CD4-positive, alpha-beta T cell (primary cell): ENCODE measurements around the gene CYP21A2. TPM values are rescaled to one million over a fixed set of nuclear protein-coding genes. Genes with fewer than 3 reads are reported as not detected.
A peak's percentile ranks its signal among the peaks of the same experiment; 100 is the strongest.
"Not testable (repeated sequence)": the region's sequence is repeated elsewhere in the genome, so short reads cannot be mapped to it uniquely, and the experiment has no call there.

Experiments
- ATAC-seq: fragments of 200-7000 bp; cut with Tn5 transposase; one replicate; pipeline ENCODE4 v1.10.0; 2022; ENCODE audit warnings: mild to moderate bottlenecking; ENCODE audit not compliant: poor library complexity
- CTCF ChIA-PET: fragments of 350-600 bp; sonication (Branson Sonifier 250); formaldehyde crosslinking; loops from one replicate; lab custom pipeline; 2021; ENCODE audit warnings: antibody characterized with exemption, inconsistent platforms; lab: Charles Lee
- POLR2A ChIA-PET: fragments of 350-600 bp; sonication (Branson Sonifier 250); formaldehyde crosslinking; loops from one replicate; lab custom pipeline; 2021; ENCODE audit warnings: antibody characterized with exemption, inconsistent platforms; lab: Charles Lee
- DNase-seq, 14 experiments: peaks; one replicate each; pipeline ENCODE4 v3.0.0-alpha.2; 2013 to 2020; ENCODE audit warnings: mixed read lengths in 2 of 14
- H3K27ac ChIP-seq, 2 donors: one replicate each; pipeline versions ENCODE4 v1.5.1 to v1.7.0; 2013; ENCODE audit warnings: low read length in 2 of 2, low read depth in 1 of 2, mild to moderate bottlenecking in 1 of 2
- H3K27me3 ChIP-seq, 2 experiments: 1 replicate in 1 of 2; 2 replicates in 1 of 2; pipeline versions ENCODE4 v1.6.1 to v1.7.0; 2013; ENCODE audit warnings: low read length in 2 of 2, control low read depth in 1 of 2, mild to moderate bottlenecking in 1 of 2, moderate library complexity in 1 of 2; ENCODE audit not compliant: insufficient read depth in 2 of 2, control insufficient read depth in 1 of 2
- H3K36me3 ChIP-seq: one replicate; pipeline ENCODE4 v1.6.1; 2013; ENCODE audit warnings: low read length, control low read depth; ENCODE audit not compliant: insufficient read depth
- H3K4me1 ChIP-seq: one replicate; pipeline ENCODE4 v1.6.1; 2013; ENCODE audit warnings: low read length, control low read depth; ENCODE audit not compliant: insufficient read depth
- H3K4me3 ChIP-seq: one replicate; pipeline ENCODE4 v1.5.1; 2013; ENCODE audit warnings: mild to moderate bottlenecking, low read length, moderate library complexity
- H3K9me3 ChIP-seq, 2 experiments: 1 replicate in 1 of 2; 2 replicates in 1 of 2; pipeline versions ENCODE4 v1.6.1 to v1.7.0; 2013; ENCODE audit warnings: low read length in 2 of 2, mild to moderate bottlenecking in 2 of 2, control low read depth in 1 of 2, moderate library complexity in 1 of 2; ENCODE audit not compliant: control insufficient read depth in 1 of 2, insufficient read depth in 1 of 2
- H3K27ac Mint-ChIP-seq: one replicate; pipeline ENCODE4 v1.8.0; 2020; ENCODE audit warnings: mixed read lengths
- H3K27me3 Mint-ChIP-seq: one replicate; pipeline ENCODE4 v1.8.0; 2021; ENCODE audit warnings: mixed read lengths
- H3K36me3 Mint-ChIP-seq: one replicate; pipeline ENCODE4 v1.8.0; 2021; ENCODE audit warnings: low read depth, mixed read lengths
- H3K4me1 Mint-ChIP-seq: one replicate; pipeline ENCODE4 v1.8.0; 2021; ENCODE audit warnings: low read depth, mixed read lengths
- H3K4me3 Mint-ChIP-seq: one replicate; pipeline ENCODE4 v1.8.0; 2020; ENCODE audit warnings: mild to moderate bottlenecking, mixed read lengths
- H3K9me3 Mint-ChIP-seq: one replicate; pipeline ENCODE4 v1.8.0; 2020; ENCODE audit warnings: mixed read lengths
- intact Hi-C, 2 experiments: fragments of 100-400 bp; cut with DNase I in 1 of 2; cut with micrococcal nuclease in 1 of 2; formaldehyde crosslinking; loops; one replicate each; pipeline versions ENCODE4 v1.15.1 to v1.9.0; 2023 to 2025; cut with DNase I, micrococcal nuclease
- total RNA-seq, 174 experiments: library from RNA in 2 of 174; stranded (reverse) in 2 of 174; gene quantifications; one replicate each; pipeline ENCODE4 v1.2.3 and lab custom pipeline; 2021 to 2026

The CYP21A2 gene
- total RNA-seq, 2 experiments from 2014 or later = 0.17 to 0.36 TPM

DNA sequence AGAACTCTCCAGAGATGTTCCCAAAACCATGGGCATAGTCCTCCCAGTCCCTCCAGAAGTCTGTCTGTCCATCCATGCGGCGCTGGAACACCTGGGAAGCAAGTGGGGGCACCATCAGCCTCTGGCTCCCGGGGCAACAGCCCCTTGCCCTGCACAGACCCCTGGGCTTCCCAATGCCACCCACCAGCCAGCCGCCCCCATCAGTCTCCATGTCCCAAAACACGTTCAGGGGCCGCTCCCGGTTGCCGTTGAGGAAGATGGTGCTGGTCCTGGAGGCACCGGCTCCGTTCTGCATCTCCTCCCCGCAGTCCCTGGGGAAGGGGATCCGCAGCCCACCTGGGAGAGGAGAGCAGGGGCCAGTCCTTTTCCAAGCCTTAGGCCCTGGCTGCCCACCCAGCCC lies 28.7 kb upstream of the CYP21A2 start:
- H3K27me3 Mint-ChIP-seq, H3K27me3 ChIP-seq, H3K9me3 ChIP-seq, H3K4me3 ChIP-seq, POLR2A ChIA-PET, H3K4me1 ChIP-seq, intact Hi-C loops, CTCF ChIA-PET, H3K9me3 Mint-ChIP-seq, H3K4me3 Mint-ChIP-seq, H3K27ac Mint-ChIP-seq, ATAC-seq, H3K36me3 Mint-ChIP-seq, H3K36me3 ChIP-seq, H3K27ac ChIP-seq, H3K4me1 Mint-ChIP-seq, DNase-seq: not testable (repeated sequence)

DNA sequence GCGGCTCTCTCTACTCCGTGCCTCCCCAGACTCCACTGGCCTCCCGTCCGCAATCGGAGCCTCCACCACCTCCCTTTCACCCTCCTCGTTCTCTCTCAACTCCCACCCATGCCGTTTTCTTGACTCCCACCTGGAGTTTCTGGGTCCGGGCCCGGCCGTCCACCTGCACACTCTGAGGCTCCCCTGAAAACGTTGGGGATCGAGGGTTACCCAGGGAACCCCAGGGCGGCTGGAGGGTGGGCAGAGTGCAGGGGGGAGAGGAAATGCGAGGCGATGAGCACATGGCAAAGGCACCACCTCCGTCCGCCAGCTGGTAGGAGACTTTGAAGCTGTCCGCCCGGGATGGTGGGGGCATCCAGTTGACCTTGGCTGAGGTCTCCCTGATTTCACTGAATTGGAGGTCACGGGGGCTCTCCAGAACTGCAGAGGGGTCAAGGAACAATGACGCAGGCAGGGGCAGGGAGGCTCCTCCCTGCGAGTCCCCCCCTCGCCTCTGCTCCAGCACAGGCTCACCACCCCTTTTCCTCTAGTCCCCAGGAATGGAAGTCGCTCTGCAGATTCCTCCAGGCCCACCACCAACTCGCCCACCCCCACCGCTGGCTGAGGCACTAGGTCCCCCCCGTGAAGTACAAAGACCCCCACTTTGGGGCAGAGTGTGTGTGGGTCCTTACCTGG lies 27.2 kb upstream of the CYP21A2 start:
- intact Hi-C loops, H3K27ac Mint-ChIP-seq, CTCF ChIA-PET, H3K4me3 ChIP-seq, H3K4me1 Mint-ChIP-seq, H3K36me3 ChIP-seq, POLR2A ChIA-PET, H3K27ac ChIP-seq, ATAC-seq, H3K9me3 ChIP-seq, H3K9me3 Mint-ChIP-seq, H3K27me3 Mint-ChIP-seq, H3K36me3 Mint-ChIP-seq, H3K4me3 Mint-ChIP-seq, H3K4me1 ChIP-seq, H3K27me3 ChIP-seq: not testable (repeated sequence)
- DNase-seq = peak in 1 of 14 experiments; percentile 4

DNA sequence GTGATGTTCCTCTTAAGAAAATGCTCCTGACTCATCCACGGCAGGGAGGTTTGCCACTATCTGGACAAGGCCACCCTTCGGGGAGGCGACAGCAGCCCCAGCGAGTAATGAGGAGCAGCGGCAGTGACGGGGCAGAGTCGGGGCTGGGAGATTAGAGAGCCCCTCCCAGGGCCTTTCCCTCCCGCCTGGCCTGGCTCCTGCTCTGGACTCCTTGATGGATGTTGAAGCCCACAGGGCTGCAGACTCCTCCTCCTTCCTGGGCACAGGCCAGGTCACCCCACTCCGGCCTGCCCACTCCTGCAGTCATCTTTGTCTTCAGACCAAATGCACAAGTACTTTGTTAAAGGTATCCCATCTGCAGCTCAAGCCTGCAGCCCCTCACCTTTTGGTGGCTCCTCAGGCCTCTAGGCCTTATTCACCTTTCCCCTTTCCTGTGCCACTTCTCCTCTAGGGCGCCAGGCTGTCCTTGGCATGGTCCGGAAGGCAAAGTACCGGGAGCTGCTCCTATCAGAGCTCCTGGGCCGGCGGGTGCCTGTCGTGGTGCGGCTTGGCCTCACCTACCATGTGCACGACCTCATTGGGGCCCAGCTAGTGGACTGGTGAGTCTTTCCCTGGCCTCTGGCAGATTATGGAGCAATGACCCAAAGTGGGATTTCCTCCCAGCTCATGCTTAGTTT lies 25.1 kb upstream of the CYP21A2 start:
- DNase-seq, H3K9me3 Mint-ChIP-seq, CTCF ChIA-PET, H3K36me3 ChIP-seq, ATAC-seq, H3K27ac Mint-ChIP-seq, H3K4me1 ChIP-seq, H3K4me1 Mint-ChIP-seq, intact Hi-C loops, H3K4me3 Mint-ChIP-seq, H3K27me3 ChIP-seq, H3K4me3 ChIP-seq, H3K27ac ChIP-seq, H3K9me3 ChIP-seq, POLR2A ChIA-PET, H3K27me3 Mint-ChIP-seq, H3K36me3 Mint-ChIP-seq: not testable (repeated sequence)

DNA sequence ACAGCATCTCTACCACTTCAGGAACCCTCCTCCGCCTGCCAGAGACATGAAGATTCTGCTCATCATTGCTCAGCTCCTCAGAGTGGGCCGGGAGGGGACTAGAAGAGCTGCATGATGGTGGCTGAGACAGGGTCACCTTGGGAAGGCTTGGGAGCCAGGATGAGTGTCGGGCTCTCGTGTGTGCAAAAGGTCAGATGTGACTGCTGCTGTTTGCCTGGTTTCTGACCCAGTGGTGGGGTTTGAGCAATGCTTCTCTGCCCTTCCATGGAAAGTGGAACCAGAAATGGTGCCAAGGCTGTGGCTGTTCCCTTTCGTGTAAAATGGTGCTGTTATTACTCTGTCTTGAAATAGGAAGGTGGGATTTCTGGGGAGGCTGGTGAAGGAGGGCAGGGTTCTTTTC lies 24.5 kb upstream of the CYP21A2 start:
- H3K9me3 ChIP-seq, H3K4me3 ChIP-seq, DNase-seq, POLR2A ChIA-PET, H3K4me1 Mint-ChIP-seq, H3K36me3 ChIP-seq, H3K27me3 Mint-ChIP-seq, H3K4me1 ChIP-seq, CTCF ChIA-PET, H3K27me3 ChIP-seq, H3K4me3 Mint-ChIP-seq, H3K27ac Mint-ChIP-seq, H3K27ac ChIP-seq, intact Hi-C loops, ATAC-seq, H3K9me3 Mint-ChIP-seq, H3K36me3 Mint-ChIP-seq: not testable (repeated sequence)

DNA sequence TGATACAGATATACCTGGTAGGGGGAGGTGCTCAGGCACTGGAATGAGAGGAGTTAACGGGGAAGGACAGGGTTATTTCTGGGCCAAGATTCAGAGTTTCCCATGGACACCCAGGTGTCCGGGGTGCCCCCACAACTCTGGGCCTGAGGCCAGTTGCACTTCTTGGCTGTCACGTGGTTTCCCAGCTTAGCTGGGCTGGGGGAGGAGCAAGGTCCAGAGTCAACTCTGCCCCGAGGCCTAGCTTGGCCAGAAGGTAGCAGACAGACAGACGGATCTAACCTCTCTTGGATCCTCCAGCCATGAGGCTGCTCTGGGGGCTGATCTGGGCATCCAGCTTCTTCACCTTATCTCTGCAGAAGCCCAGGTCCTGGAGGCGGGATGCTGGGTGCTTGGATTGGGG lies 23.7 kb upstream of the CYP21A2 start, which contains the start of gene C4B:
Gene C4B (plus strand): TSS at position 249 of the 400 bp plus-strand sequence. CDS start 51 bp downstream, at position 300.
- POLR2A ChIA-PET, DNase-seq, ATAC-seq, H3K27me3 Mint-ChIP-seq, intact Hi-C loops, H3K36me3 Mint-ChIP-seq, H3K27me3 ChIP-seq, CTCF ChIA-PET, H3K27ac Mint-ChIP-seq, H3K9me3 Mint-ChIP-seq, H3K4me1 Mint-ChIP-seq, H3K4me1 ChIP-seq, H3K27ac ChIP-seq, H3K36me3 ChIP-seq, H3K9me3 ChIP-seq, H3K4me3 ChIP-seq, H3K4me3 Mint-ChIP-seq: not testable (repeated sequence)

DNA sequence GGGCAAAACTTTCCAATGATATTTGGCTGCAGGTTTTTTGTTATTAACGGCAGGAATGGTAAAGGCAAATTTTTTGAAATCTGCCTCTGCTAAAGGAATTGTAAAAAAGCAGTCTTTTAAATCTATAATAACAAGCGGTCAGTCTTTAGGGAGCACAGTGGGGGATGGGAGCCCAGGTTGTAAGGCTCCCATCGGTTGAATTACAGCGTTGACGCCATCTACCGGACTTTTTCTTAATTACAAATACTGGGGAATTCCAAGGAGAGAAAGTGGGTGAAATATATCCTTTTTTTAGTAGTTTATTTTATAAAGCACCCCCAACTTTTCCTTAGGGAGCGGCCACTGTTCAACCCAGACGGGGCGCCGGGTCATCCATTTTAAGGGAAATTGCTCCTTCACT lies 16.1 kb upstream of the CYP21A2 start:
- intact Hi-C loops, POLR2A ChIA-PET, H3K27me3 ChIP-seq, H3K27ac ChIP-seq, H3K4me1 ChIP-seq, ATAC-seq, H3K27me3 Mint-ChIP-seq, DNase-seq, H3K4me3 ChIP-seq, CTCF ChIA-PET, H3K4me3 Mint-ChIP-seq, H3K9me3 ChIP-seq, H3K27ac Mint-ChIP-seq, H3K9me3 Mint-ChIP-seq, H3K36me3 Mint-ChIP-seq, H3K36me3 ChIP-seq, H3K4me1 Mint-ChIP-seq: not testable (repeated sequence)

DNA sequence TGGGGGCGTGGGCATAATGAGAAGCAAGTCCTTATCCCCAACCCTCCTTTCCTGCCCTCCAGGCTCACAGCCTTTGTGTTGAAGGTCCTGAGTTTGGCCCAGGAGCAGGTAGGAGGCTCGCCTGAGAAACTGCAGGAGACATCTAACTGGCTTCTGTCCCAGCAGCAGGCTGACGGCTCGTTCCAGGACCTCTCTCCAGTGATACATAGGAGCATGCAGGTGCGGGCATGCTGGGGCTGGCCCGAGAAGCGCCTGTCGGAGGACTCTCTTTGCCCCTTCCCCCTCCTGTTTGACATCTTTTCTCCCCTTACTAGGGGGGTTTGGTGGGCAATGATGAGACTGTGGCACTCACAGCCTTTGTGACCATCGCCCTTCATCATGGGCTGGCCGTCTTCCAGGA lies 9.6 kb upstream of the CYP21A2 start:
- H3K4me1 Mint-ChIP-seq, intact Hi-C loops, CTCF ChIA-PET, H3K27ac ChIP-seq, H3K4me1 ChIP-seq, H3K4me3 ChIP-seq, ATAC-seq, H3K9me3 Mint-ChIP-seq, H3K36me3 Mint-ChIP-seq, H3K36me3 ChIP-seq, H3K9me3 ChIP-seq, H3K27me3 Mint-ChIP-seq, DNase-seq, H3K27ac Mint-ChIP-seq, POLR2A ChIA-PET, H3K27me3 ChIP-seq, H3K4me3 Mint-ChIP-seq: not testable (repeated sequence)
